GM12891 (cell line): ENCODE results near the gene SMIM44.

Experiments used
- POLR2A ChIP-seq: IDR thresholded peaks from 2 replicates; pipeline ENCODE4 v1.6.1; 2011; ENCODE audit warnings: low read depth, low read length, control low read depth
- POLR2AphosphoS5 ChIP-seq: IDR thresholded peaks from 2 replicates; pipeline ENCODE4 v1.6.1; 2011; ENCODE audit warnings: low read depth, low read length, control low read depth
- POU2F2 ChIP-seq: IDR thresholded peaks from 2 replicates; pipeline ENCODE4 v1.6.1; 2011; ENCODE audit warnings: low read depth, mild to moderate bottlenecking, control low read depth, low read length, moderate library complexity
- SPI1 ChIP-seq: IDR thresholded peaks from 2 replicates; pipeline ENCODE4 v1.6.1; 2011; ENCODE audit warnings: low read depth, low read length, control low read depth
- TAF1 ChIP-seq: IDR thresholded peaks from 2 replicates; pipeline ENCODE4 v1.6.1; 2011; ENCODE audit warnings: low read depth, low read length, control low read depth

GRCh38 chr19:3441986-3442329 lies 41.3 kb downstream of the SMIM44 start:
- TF ChIP-seq POLR2A: no peak
- TF ChIP-seq POLR2AphosphoS5: no peak
- no peak for TF ChIP-seq SPI1
- no peak for TF ChIP-seq POU2F2
- TF ChIP-seq TAF1: no peak
